ENCODE data around the gene BACH1.

Gene BACH1

DNA sequence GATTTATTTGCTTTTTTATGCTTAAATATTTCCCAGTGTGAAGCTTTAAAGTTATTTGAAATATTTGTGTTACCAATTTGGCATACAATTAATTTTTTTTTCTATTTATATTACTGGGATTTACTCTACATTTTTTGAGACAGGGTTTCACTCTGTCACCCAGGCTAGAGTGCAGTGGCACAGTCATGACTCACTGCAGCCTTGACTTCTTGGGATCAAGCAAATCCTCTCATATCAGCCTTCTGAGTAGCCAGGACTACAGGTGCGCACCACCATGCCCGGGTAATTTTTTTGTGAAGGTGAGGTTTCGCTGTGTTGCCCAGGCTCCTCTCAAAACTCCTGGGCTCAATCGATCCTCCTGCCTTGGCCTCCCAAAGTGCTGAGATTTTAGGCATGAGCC is 39.5 kb downstream of the BACH1 start:
- in situ Hi-C loops (cut with HindIII; ENCODE audit: low sequenced_read_pairs) = no loop called here
- H3K4me3 ChIP-seq (ENCODE audit: low read depth, low read length) = no peak overlapping the region
- TF ChIP-seq, protein P1, sequence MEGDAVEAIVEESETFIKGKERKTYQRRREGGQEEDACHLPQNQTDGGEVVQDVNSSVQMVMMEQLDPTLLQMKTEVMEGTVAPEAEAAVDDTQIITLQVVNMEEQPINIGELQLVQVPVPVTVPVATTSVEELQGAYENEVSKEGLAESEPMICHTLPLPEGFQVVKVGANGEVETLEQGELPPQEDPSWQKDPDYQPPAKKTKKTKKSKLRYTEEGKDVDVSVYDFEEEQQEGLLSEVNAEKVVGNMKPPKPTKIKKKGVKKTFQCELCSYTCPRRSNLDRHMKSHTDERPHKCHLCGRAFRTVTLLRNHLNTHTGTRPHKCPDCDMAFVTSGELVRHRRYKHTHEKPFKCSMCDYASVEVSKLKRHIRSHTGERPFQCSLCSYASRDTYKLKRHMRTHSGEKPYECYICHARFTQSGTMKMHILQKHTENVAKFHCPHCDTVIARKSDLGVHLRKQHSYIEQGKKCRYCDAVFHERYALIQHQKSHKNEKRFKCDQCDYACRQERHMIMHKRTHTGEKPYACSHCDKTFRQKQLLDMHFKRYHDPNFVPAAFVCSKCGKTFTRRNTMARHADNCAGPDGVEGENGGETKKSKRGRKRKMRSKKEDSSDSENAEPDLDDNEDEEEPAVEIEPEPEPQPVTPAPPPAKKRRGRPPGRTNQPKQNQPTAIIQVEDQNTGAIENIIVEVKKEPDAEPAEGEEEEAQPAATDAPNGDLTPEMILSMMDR (IDR thresholded peaks at IDR 0.05; ENCODE audit: low read depth, low read length, missing control alignments) = no peak
- DNase-seq (ENCODE audit: low read depth) = no peak

DNA sequence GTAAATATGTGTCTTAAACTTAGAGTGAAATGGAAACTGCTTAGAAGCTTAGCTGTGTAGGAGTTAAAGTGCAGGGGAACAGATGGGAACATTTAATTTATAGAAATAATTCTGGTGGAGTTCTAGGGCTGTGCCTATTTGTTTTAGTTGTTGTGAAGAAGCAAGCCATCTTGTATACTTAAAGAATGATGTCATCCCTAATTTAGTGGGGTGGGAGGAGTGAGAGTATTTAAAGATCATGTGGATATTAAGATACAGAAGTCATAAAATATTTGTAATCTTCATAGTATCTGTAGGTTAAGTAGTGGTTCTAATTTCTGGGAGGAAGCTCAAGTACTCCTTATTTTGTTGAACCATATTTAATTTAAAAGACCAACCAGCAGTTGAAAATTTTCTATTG is 41.5 kb downstream of the BACH1 start:
- TF ChIP-seq, protein P1 (IDR thresholded peaks at IDR 0.05; ENCODE audit: low read depth, low read length, missing control alignments) = no peak
- DNase-seq (ENCODE audit: low read depth) = no peak
- no peak overlapping the region for H3K4me3 ChIP-seq (ENCODE audit: low read depth, low read length)
- in situ Hi-C loops (cut with HindIII; ENCODE audit: low sequenced_read_pairs) = no loop called here

DNA sequence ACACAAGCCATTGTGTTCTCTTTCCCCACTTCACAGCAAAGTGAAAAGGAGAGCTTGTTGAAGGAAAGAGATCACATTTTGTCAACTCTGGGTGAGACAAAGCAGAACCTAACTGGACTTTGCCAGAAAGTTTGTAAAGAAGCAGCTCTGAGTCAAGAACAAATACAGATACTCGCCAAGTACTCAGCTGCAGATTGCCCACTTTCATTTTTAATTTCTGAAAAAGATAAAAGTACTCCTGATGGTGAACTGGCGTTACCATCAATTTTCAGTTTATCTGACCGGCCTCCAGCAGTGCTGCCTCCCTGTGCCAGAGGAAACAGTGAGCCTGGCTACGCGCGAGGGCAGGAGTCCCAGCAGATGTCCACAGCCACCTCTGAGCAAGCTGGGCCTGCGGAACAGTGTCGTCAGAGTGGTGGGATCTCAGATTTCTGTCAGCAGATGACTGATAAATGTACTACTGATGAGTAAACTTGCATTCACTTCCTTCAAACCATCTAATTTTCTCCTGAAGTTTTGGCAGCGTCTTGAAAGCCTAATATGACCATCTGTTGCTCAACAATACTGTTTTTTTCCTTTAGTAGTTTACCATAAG is 43.7 kb downstream of the BACH1 start:
- H3K4me3 ChIP-seq (ENCODE audit: low read depth, low read length) = peak overlapping the region; percentile 17
- peak; percentile 91 for DNase-seq (ENCODE audit: low read depth)
- TF ChIP-seq, protein P1 (IDR thresholded peaks at IDR 0.05; ENCODE audit: low read depth, low read length, missing control alignments) = no peak
- in situ Hi-C loops (cut with HindIII; ENCODE audit: low sequenced_read_pairs) = no loop called here

DNA sequence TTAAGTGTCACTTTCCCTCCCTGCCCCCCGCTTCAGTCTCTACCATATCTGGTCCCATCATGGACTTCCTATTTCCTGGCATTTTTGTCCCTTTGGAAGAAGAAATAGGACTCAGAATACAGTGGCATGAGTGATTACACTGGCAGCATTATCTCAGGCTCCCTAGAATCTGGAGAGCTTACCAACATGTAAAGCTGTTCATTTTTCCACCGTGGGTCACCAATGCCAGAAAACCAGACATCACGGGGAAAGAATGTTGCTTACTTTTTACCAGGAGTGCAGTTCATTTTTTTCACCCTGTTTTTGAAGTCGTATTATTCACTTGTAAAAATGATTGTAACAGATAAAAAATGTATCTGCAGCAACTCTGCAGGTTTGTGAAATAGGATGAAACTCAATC is 44.8 kb downstream of the BACH1 start:
- H3K4me3 ChIP-seq (ENCODE audit: low read depth, low read length) = no peak overlapping the region
- DNase-seq (ENCODE audit: low read depth) = peak; percentile 54
- TF ChIP-seq, protein P1 (IDR thresholded peaks at IDR 0.05; ENCODE audit: low read depth, low read length, missing control alignments) = no peak
- in situ Hi-C loops (cut with HindIII; ENCODE audit: low sequenced_read_pairs) = no loop called here

DNA sequence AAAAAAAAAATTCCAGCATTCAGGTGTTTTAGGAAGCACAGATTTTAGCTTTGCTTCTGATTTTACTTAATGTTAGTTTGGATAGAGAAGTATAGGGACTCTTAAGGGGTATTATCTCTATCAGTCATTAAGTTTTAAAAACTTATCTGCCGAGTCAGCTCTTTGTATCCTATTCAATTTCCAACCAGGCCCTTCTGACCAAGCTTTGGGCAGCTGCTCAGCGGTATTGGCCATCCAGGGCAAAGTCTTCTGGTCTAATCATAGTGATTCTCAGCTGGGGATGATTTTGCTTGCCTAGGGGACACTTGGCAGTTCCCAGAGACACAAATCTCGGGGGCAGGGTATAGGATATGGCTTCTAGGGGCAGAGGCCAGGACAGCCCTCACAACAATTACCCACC is 47.6 kb downstream of the BACH1 start:
- TF ChIP-seq, protein P1 (IDR thresholded peaks at IDR 0.05; ENCODE audit: low read depth, low read length, missing control alignments) = no peak
- in situ Hi-C loops (cut with HindIII; ENCODE audit: low sequenced_read_pairs) = no loop called here
- H3K4me3 ChIP-seq (ENCODE audit: low read depth, low read length) = no peak overlapping the region
- no peak for DNase-seq (ENCODE audit: low read depth)

DNA sequence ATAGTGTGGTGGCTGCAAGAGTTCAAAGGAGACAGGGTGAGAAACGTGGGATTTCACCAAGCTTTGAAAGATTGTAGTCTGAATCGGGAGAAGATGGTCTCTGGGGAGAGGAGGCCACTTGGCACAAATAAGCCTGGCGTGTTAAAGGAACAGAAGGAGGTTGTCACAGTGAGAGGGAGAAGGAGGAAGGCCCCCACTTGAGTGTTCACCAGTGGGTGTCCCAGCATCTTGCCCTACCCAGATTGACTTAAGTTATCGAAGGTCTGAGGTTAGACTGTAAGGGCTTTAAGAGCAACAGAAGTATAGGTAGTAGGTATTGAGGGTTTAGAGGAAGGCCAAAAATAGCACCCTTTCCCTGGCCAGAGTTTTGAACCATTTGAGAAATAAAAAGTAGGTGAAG is 48.0 kb downstream of the BACH1 start:
- TF ChIP-seq, protein P1 (IDR thresholded peaks at IDR 0.05; ENCODE audit: low read depth, low read length, missing control alignments) = no peak
- in situ Hi-C loops (cut with HindIII; ENCODE audit: low sequenced_read_pairs) = no loop called here
- no peak overlapping the region for H3K4me3 ChIP-seq (ENCODE audit: low read depth, low read length)

More for the DNA sequence above, 48.0 kb downstream of the BACH1 start:
- DNase-seq (ENCODE audit: low read depth) = no peak
